ENCODE data around the gene CCR3.

DNA sequence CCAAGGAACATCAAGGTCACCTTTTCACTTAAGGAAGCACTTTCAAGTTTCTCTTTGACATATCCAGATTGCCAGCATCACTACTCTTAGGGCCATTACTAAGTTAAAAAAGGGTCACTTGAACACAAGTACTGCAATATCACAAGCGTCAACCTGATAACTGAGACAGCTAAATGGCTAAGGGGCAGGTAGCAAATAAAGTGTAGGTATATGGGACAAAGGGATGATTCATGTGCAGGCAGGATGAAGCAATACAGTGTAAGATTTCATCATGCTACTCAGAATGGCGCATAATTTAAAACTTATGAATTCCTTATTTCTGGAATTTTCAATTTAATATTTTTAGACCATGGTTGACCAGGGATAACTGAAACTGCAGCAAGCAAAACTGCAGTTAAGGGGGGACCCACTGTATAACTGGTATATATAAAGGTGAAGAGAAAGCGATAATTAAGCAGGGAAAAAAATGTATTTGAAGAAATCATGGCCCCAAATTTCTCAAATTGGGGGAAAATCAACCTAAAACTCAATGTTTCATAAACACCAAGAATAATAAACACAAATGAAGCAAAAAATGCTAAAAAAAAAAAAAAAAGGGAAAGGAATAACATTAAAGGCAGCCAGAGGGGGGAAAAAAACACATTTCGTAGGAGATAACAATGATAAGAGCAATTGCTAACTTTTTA is 47.2 kb upstream of the CCR3 start:
- TF ChIP-seq, protein P1, sequence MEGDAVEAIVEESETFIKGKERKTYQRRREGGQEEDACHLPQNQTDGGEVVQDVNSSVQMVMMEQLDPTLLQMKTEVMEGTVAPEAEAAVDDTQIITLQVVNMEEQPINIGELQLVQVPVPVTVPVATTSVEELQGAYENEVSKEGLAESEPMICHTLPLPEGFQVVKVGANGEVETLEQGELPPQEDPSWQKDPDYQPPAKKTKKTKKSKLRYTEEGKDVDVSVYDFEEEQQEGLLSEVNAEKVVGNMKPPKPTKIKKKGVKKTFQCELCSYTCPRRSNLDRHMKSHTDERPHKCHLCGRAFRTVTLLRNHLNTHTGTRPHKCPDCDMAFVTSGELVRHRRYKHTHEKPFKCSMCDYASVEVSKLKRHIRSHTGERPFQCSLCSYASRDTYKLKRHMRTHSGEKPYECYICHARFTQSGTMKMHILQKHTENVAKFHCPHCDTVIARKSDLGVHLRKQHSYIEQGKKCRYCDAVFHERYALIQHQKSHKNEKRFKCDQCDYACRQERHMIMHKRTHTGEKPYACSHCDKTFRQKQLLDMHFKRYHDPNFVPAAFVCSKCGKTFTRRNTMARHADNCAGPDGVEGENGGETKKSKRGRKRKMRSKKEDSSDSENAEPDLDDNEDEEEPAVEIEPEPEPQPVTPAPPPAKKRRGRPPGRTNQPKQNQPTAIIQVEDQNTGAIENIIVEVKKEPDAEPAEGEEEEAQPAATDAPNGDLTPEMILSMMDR (IDR thresholded peaks at IDR 0.05): no peak
- TF ChIP-seq POLR2A (IDR thresholded peaks at IDR 0.05): no peak

All from esophagus squamous epithelium (tissue), 4 donors.